Left lobe of liver (tissue), 2 donors: Measurements from ENCODE around the gene SNUPN. TPM values are rescaled to one million over a fixed set of nuclear protein-coding genes. Genes with fewer than 3 reads are reported as not detected.
"Not testable (repeated sequence)": the region's sequence is repeated elsewhere in the genome, so short reads cannot be mapped to it uniquely, and the experiment has no call there.

Experiments used
- ATAC-seq: fragments of 200-7000 bp; cut with Tn5 transposase; one replicate; pipeline ENCODE4 v1.9.1; 2020; ENCODE audit warnings: mild to moderate bottlenecking, moderate library complexity
- DNase-seq: peaks from one replicate; pipeline ENCODE4 v3.0.0-alpha.2; 2020; ENCODE audit warnings: low spot score
- total RNA-seq: library from RNA; stranded (reverse); gene quantifications from one replicate; pipeline ENCODE4 v1.2.1, GENCODE V29; 2021
- donor health status: DM: no; HTN: no; CAD: no; lungs with moderate emphysema.
- donor health status: DM: no; HTN: yes; CAD: no.

The SNUPN gene
- total RNA-seq, 1 donor from 2014 or later: 10.1 TPM

- ATAC-seq: no peak
- no peak for DNase-seq
Measured at GRCh38 chr15:75584121-75584520, 41.4 kb downstream of the SNUPN start.

GRCh38 chr15:75583701-75584100 lies 41.8 kb downstream of the SNUPN start:
- ATAC-seq (no peak), DNase-seq (no peak)

- DNase-seq, ATAC-seq: not testable (repeated sequence)
Measured at GRCh38 chr15:75582943-75583342, 42.6 kb downstream of the SNUPN start.

GRCh38 chr15:75578948-75579920 lies 46.3 kb downstream of the SNUPN start, which contains the start of gene PTPN9:
Gene PTPN9 (minus strand): TSS chr15:75579315. CDS start chr15:75578776, 539 bp downstream.
- DNase-seq: peak; percentile 81
- peak; percentile 88 for ATAC-seq

- ATAC-seq (peak; percentile 70), DNase-seq (peak; percentile 60)
Measured at GRCh38 chr15:75578173-75578947, 47.2 kb downstream of the SNUPN start.

- DNase-seq: no peak
- ATAC-seq: no peak
Measured at GRCh38 chr15:75577401-75578172, 47.9 kb downstream of the SNUPN start.

GRCh38 chr15:75573648-75574384 lies 51.7 kb downstream of the SNUPN start:
- ATAC-seq: no peak

GRCh38 chr15:75570126-75570845 lies 55.2 kb downstream of the SNUPN start:
- ATAC-seq: no peak
- no peak for DNase-seq

More at GRCh38 chr15:75573648-75574384, 51.7 kb downstream of the SNUPN start:
- no peak for DNase-seq

GRCh38 chr15:75565062-75565970 lies 60.2 kb downstream of the SNUPN start:
- DNase-seq: no peak
- no peak for ATAC-seq

- ATAC-seq (no peak), DNase-seq (no peak)
Measured at GRCh38 chr15:75561888-75562287, 63.6 kb downstream of the SNUPN start.

GRCh38 chr15:75559360-75559759 lies 66.2 kb downstream of the SNUPN start:
- ATAC-seq, DNase-seq: not testable (repeated sequence)

- DNase-seq, ATAC-seq: not testable (repeated sequence)
Measured at GRCh38 chr15:75558955-75559354, 66.6 kb downstream of the SNUPN start.

- DNase-seq (no peak), ATAC-seq (no peak)
Measured at GRCh38 chr15:75554717-75555116, 70.8 kb downstream of the SNUPN start.

GRCh38 chr15:75553659-75554058 lies 71.9 kb downstream of the SNUPN start:
- ATAC-seq (no peak), DNase-seq (no peak)

- ATAC-seq (no peak), DNase-seq (no peak)
Measured at GRCh38 chr15:75551091-75551490, 74.4 kb downstream of the SNUPN start.
